ENCODE results near the gene CCT8. TPM values are rescaled to one million over a fixed set of nuclear protein-coding genes. Genes with fewer than 3 reads are reported as not detected.
"Not testable (repeated sequence)": the region's sequence is repeated elsewhere in the genome, so short reads cannot be mapped to it uniquely, and the experiment has no call there.

Gene CCT8
- polyA plus RNA-seq, 1 donor, result 312 TPM

DNA sequence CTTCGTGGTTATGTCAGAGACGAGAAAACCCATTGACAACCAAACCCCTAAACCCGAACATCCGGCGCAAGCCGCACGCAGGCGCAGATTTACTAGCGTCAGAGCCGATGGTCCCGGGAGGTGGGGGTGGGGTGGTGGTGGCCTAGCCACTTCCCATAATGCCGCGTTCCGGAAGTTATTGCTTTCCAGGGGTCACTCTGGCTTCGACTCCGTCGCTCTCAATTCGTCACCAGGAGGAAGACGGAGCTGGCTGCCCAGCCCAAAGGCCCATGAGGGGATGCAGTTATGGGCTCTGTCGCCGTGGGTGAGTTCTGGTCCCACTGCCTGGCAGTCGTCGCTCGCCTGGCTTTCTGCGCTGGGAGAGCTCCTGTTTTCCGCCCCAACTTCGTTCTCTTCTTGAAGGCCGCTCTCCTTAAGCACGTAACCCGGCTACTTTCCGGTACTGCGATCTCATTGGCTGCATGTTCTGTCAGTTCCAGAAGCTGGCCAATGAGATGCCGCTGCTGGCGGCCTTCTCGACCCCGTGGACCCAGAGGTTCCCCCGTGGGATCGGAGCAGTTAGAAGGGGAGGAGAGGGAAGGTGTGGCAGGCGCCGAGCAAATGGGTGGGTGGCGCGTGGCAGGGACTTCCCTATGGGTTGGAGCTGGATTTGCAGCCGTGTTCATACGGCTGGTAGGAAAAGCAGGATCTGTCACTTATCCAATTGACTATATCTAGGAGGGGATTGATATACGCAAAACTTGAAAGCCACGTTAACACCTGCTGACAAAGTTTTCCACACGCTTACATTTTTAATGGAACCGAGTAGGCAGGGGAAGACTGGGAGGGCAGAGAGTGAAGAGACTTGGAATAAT, 48.7 kb downstream of the CCT8 start, which contains the start of gene USP16:
Gene USP16, plus strand, starts transcription at position 195 of the 854 bp plus-strand sequence. CDS start 3,246 bp downstream, outside the sequence.
- peak; percentile 97 for DNase-seq

GRCh38 chr21:29022166-29022565, 51.3 kb downstream of the CCT8 start:
- no peak for DNase-seq

GRCh38 chr21:29018540-29018939, 54.9 kb downstream of the CCT8 start:
- no peak for DNase-seq

- DNase-seq, result no peak
Observed at GRCh38 chr21:29017639-29018237, 55.7 kb downstream of the CCT8 start.

DNA sequence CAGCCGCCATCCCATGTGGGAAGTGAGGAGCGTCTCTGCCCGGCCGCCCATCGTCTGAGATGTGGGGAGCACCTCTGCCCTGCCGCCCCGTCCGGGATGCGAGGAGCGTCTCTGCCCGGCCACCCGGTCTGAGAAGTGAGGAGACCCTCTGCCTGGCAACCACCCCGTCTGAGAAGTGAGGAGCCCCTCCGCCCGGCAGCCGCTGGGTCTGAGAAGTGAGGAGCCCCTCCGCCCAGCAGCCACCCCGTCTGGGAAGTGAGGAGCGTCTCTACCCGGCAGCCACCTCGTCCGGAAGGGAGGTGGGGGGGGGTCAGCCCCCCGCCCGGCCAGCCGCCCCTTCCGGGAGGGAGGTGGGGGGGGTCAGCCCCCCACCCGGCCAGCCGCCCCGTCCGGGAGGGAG, 62.2 kb downstream of the CCT8 start:
- DNase-seq, result not testable (repeated sequence)

DNA sequence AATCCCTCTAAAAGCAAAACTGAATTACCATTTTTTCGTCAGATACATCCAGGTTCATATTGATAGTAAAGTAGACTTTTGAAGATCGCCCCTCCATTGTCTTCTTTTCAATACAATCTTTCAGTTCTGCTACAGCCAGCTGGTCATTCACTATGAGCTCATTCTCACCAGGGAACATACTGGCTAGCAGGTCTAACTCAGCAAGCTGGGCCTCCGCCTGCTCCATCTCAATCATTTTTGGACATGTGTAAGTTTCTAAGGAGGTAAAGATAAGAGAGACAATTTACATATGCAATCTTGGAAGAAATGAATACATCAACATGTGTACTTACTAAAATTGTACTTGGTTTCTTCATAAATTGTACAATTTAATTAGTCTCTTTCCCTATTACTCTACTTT, 65.1 kb downstream of the CCT8 start:
- no peak for DNase-seq

DNA sequence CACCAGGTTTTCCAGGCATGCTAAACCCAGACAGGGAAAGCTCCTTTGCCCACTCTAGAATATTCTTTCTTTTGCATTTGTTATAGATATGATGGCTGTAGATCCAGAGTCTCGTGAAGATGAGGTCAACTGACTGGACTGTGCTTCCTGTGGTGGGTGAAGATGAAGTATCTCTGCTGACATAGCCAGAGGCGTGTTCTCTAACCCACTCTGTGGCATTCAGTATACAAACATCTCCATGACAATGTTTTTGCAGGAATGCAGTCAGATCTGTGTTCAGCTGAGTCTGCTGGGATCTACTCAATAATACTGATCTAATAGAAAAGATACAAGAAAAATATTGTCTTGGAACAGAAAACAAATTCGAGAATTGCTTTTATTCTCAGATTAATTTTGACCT, 65.6 kb downstream of the CCT8 start:
- DNase-seq, result no peak

DNA sequence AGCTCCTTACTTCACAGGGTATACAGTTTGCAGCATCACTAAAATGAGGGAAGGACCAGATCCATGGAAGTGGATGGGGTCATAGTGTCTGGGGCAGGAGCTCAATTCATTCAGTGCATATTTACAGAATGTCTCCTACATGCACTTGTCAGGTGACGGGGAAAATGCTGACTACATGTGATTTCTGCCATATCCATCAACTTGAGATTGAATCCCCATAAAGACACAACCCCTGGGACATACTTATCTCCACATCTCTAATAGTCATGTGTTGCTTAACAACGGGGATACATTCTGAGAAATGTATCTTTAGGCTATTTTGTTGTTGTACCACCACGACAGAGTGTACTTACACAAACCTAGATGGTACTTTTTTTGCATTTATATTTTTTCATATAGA, 66.3 kb downstream of the CCT8 start:
- DNase-seq, result no peak

Other genes starting within 250 kb of the CCT8 start
- 44.0 TPM for gene LTN1, start 80.8 kb downstream of the CCT8 start, polyA plus RNA-seq (ENCODE audit: insufficient read length)
- 25.2 TPM for gene RWDD2B, start 54.3 kb downstream of the CCT8 start, polyA plus RNA-seq (ENCODE audit: insufficient read length)
- 72.0 TPM for gene USP16, start 49.0 kb downstream of the CCT8 start, polyA plus RNA-seq (ENCODE audit: insufficient read length)
- gene MAP3K7CL, start 57.0 kb upstream of the CCT8 start, polyA plus RNA-seq (ENCODE audit: insufficient read length), result 9.6 TPM
- 52.5 TPM for gene BACH1, start 225.3 kb upstream of the CCT8 start, polyA plus RNA-seq (ENCODE audit: insufficient read length)